HG03159 (cell line): ENCODE results near the gene CAPZA1.
"Not testable (repeated sequence)": the region's sequence is repeated elsewhere in the genome, so short reads cannot be mapped to it uniquely, and the experiment has no call there.

ENCODE experiments used
- ATAC-seq: cut with Tn5 transposase; IDR thresholded peaks from one replicate; pipeline ENCODE4 v1.9.1; 2021; ENCODE audit warnings: mild to moderate bottlenecking, moderate library complexity; ENCODE audit not compliant: unreplicated experiment

The CAPZA1 gene

GRCh38 chr1:112626193-112626592, 6.6 kb downstream of the CAPZA1 start:
- ATAC-seq = no peak

GRCh38 chr1:112626887-112627286, 7.3 kb downstream of the CAPZA1 start:
- no peak for ATAC-seq

GRCh38 chr1:112628516-112628915, 8.9 kb downstream of the CAPZA1 start:
- no peak for ATAC-seq

GRCh38 chr1:112629256-112629655, 9.6 kb downstream of the CAPZA1 start:
- no peak for ATAC-seq

- no peak for ATAC-seq
These were observed 14.0 kb downstream of the CAPZA1 start for GRCh38 chr1:112633628-112634027.

GRCh38 chr1:112634367-112634766, 14.7 kb downstream of the CAPZA1 start:
- ATAC-seq = no peak

- ATAC-seq = no peak
These were observed 16.4 kb downstream of the CAPZA1 start for GRCh38 chr1:112636056-112636455.

GRCh38 chr1:112636597-112637253, 17.1 kb downstream of the CAPZA1 start:
- ATAC-seq = no peak

GRCh38 chr1:112637254-112638109, 17.9 kb downstream of the CAPZA1 start:
- no peak for ATAC-seq

GRCh38 chr1:112638110-112638428, 18.4 kb downstream of the CAPZA1 start:
- no peak for ATAC-seq

- not testable (repeated sequence) for ATAC-seq
These were observed 20.8 kb downstream of the CAPZA1 start for GRCh38 chr1:112640437-112640836.

GRCh38 chr1:112643080-112643479, 23.4 kb downstream of the CAPZA1 start:
- no peak for ATAC-seq

- no peak for ATAC-seq
These were observed 26.6 kb downstream of the CAPZA1 start for GRCh38 chr1:112646225-112646624.

GRCh38 chr1:112651205-112651604, 31.6 kb downstream of the CAPZA1 start:
- ATAC-seq = no peak

GRCh38 chr1:112665857-112666256, 46.2 kb downstream of the CAPZA1 start:
- ATAC-seq = no peak

GRCh38 chr1:112666946-112667345, 47.3 kb downstream of the CAPZA1 start:
- no peak for ATAC-seq

GRCh38 chr1:112672009-112672408, 52.4 kb downstream of the CAPZA1 start:
- no peak for ATAC-seq

- ATAC-seq = no peak
These were observed 53.2 kb downstream of the CAPZA1 start for GRCh38 chr1:112672842-112673241.

- no peak for ATAC-seq
These were observed 54.2 kb downstream of the CAPZA1 start for GRCh38 chr1:112673592-112674439.

- peak; percentile 62 for ATAC-seq
These were observed 54.9 kb downstream of the CAPZA1 start, which contains the start of gene MOV10 for GRCh38 chr1:112674440-112674985. TSS of gene MOV10 (plus strand) at chr1:112674659. CDS start at chr1:112674913, 254 bp downstream.
